Immature natural killer cell (primary cell): Measurements from ENCODE around the gene IGSF21. TPM values are rescaled to one million over a fixed set of nuclear protein-coding genes. Genes with fewer than 3 reads are reported as not detected.
A peak's percentile ranks its signal among the peaks of the same experiment; 100 is the strongest.

Source experiments
- DNase-seq, 3 donors: peaks; one replicate each; pipeline ENCODE4 v3.0.0; 2022; ENCODE audit warnings: mixed read lengths in 1 of 3
- H3K27ac Mint-ChIP-seq, 6 donors: one replicate each; pipeline ENCODE4 v1.8.0; 2020; ENCODE audit warnings: mixed read lengths in 6 of 6, mild to moderate bottlenecking in 5 of 6, inconsistent platforms in 4 of 6, moderate library complexity in 3 of 6
- H3K27me3 Mint-ChIP-seq, 3 donors: one replicate each; pipeline ENCODE4 v1.8.0; 2020 to 2021; ENCODE audit warnings: low read depth in 3 of 3, mild to moderate bottlenecking in 3 of 3, mixed read lengths in 3 of 3, moderate library complexity in 3 of 3, inconsistent platforms in 1 of 3
- H3K36me3 Mint-ChIP-seq, 3 donors: one replicate each; pipeline ENCODE4 v1.8.0; 2020; ENCODE audit warnings: mixed read lengths in 3 of 3, inconsistent platforms in 2 of 3, mild to moderate bottlenecking in 2 of 3
- H3K4me1 Mint-ChIP-seq, 2 donors: one replicate each; pipeline ENCODE4 v1.8.0; 2020; ENCODE audit warnings: inconsistent platforms in 2 of 2, mild to moderate bottlenecking in 2 of 2, mixed read lengths in 2 of 2, moderate library complexity in 1 of 2
- H3K4me3 Mint-ChIP-seq, 5 donors: one replicate each; pipeline ENCODE4 v1.8.0; 2020; ENCODE audit warnings: mild to moderate bottlenecking in 5 of 5, mixed read lengths in 5 of 5, inconsistent platforms in 3 of 5, moderate library complexity in 3 of 5
- H3K9me3 Mint-ChIP-seq, 6 donors: one replicate each; pipeline ENCODE4 v1.8.0; 2020; ENCODE audit warnings: mild to moderate bottlenecking in 6 of 6, mixed read lengths in 6 of 6, inconsistent platforms in 4 of 6, moderate library complexity in 3 of 6
- polyA plus RNA-seq, 3 donors: library from polyadenylated mRNA; unstranded; fragments of 300-500 nt; fragmentation: Illumina TruSeq; gene quantifications; one replicate each; pipeline ENCODE4 v1.2.3, GENCODE V29; 2021

Gene IGSF21
- polyA plus RNA-seq, result not detected

GRCh38 chr1:18107369-18108298, at the start of gene IGSF21:
Gene IGSF21 (plus strand): TSS chr1:18107798. CDS start chr1:18108129, 331 bp downstream.
- peaks cover 7 to 19% (median 18%) of the 10 kb centered on the region in 3 donors for H3K27me3 Mint-ChIP-seq
- peak within 1 kb of the TSS in 1 of 5 donors; percentile 54 for H3K4me3 Mint-ChIP-seq
- H3K4me1 Mint-ChIP-seq, result peaks cover 0 to 5% of the 10 kb centered on the region in 2 donors
- peaks cover 0 to 2% (median 0%) of the 10 kb centered on the region in 6 donors for H3K9me3 Mint-ChIP-seq
- DNase-seq, result no peak
- H3K36me3 Mint-ChIP-seq, result no peaks in the 10 kb centered on the region
- no peak within 1 kb of the TSS for H3K27ac Mint-ChIP-seq

GRCh38 chr1:18058206-18058921, 49.2 kb upstream of the IGSF21 start:
- no peaks in the 10 kb centered on the region for H3K4me1 Mint-ChIP-seq
- no peak for DNase-seq
- no peak overlapping the region for H3K4me3 Mint-ChIP-seq
- peaks cover 0 to 3% (median 0%) of the 10 kb centered on the region in 6 donors for H3K9me3 Mint-ChIP-seq
- no peak overlapping the region for H3K27ac Mint-ChIP-seq
- no peaks in the 10 kb centered on the region for H3K36me3 Mint-ChIP-seq
- peaks cover 3 to 6% (median 5%) of the 10 kb centered on the region in 3 donors for H3K27me3 Mint-ChIP-seq

- Mint-ChIP-seq H3K9me3 (peaks cover 0 to 3% (median 0%) of the 10 kb centered on the region in 6 donors), H3K36me3 (no peaks in the 10 kb centered on the region), H3K4me3 (no peak overlapping the region), H3K27ac (no peak overlapping the region), H3K4me1 (no peaks in the 10 kb centered on the region), H3K27me3 (peaks cover 4 to 10% (median 5%) of the 10 kb centered on the region in 3 donors)
- DNase-seq, result no peak
These were observed 48.5 kb upstream of the IGSF21 start for GRCh38 chr1:18058981-18059605.

DNA sequence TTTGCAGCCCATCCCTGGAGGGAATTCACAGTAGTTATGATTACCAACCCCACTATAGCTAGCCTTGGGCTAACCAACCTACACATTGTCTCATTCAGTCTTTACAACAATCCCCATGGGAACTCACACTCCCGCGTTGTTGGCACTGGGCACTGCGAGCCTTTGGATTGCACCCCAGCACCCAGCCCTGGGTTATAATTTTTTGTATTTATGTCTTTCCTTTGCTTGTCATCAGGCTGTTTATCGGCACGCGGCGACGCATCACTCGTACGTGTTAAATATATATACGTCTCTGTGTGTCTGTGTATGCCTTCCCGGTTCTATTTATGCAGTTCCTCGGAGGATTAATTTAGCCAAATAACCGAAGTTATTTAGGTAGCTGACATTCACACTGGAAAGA, 47.2 kb upstream of the IGSF21 start:
- Mint-ChIP-seq H3K9me3 (peaks cover 0 to 3% (median 0%) of the 10 kb centered on the region in 6 donors), H3K4me1 (no peaks in the 10 kb centered on the region), H3K36me3 (no peaks in the 10 kb centered on the region), H3K27ac (no peak overlapping the region), H3K27me3 (peaks cover 5 to 8% (median 6%) of the 10 kb centered on the region in 3 donors), H3K4me3 (no peak overlapping the region)
- DNase-seq, result no peak

- no peak overlapping the region for H3K4me3 Mint-ChIP-seq
- H3K36me3 Mint-ChIP-seq, result no peaks in the 10 kb centered on the region
- no peaks in the 10 kb centered on the region for H3K4me1 Mint-ChIP-seq
- no peak overlapping the region for H3K27ac Mint-ChIP-seq
- H3K9me3 Mint-ChIP-seq, result peaks cover 0 to 3% (median 0%) of the 10 kb centered on the region in 6 donors
- no peak for DNase-seq
- peaks cover 7 to 9% (median 8%) of the 10 kb centered on the region in 3 donors for H3K27me3 Mint-ChIP-seq
These were observed 45.4 kb upstream of the IGSF21 start for GRCh38 chr1:18062185-18062584.

- Mint-ChIP-seq H3K36me3 (no peaks in the 10 kb centered on the region), H3K27ac (no peak overlapping the region), H3K27me3 (peaks cover 5 to 8% (median 7%) of the 10 kb centered on the region in 3 donors), H3K4me1 (peaks cover 2 to 5% of the 10 kb centered on the region in 2 donors), H3K9me3 (peaks cover 0 to 3% (median 0%) of the 10 kb centered on the region in 6 donors), H3K4me3 (no peak overlapping the region)
- DNase-seq, result no peak
These were observed 43.1 kb upstream of the IGSF21 start for GRCh38 chr1:18064534-18064933.

- peaks cover 0 to 3% (median 0%) of the 10 kb centered on the region in 6 donors for H3K9me3 Mint-ChIP-seq
- no peaks in the 10 kb centered on the region for H3K36me3 Mint-ChIP-seq
These were observed 41.0 kb upstream of the IGSF21 start for GRCh38 chr1:18066576-18066975.

GRCh38 chr1:18069903-18070302, 37.7 kb upstream of the IGSF21 start:
- Mint-ChIP-seq H3K9me3 (no peaks in the 10 kb centered on the region), H3K27me3 (peaks cover 4 to 7% (median 6%) of the 10 kb centered on the region in 3 donors), H3K4me1 (peaks cover 2 to 5% of the 10 kb centered on the region in 2 donors), H3K4me3 (no peak overlapping the region), H3K36me3 (no peaks in the 10 kb centered on the region), H3K27ac (no peak overlapping the region)
- DNase-seq, result no peak

More at GRCh38 chr1:18066576-18066975, 41.0 kb upstream of the IGSF21 start:
- DNase-seq, result no peak
- H3K27me3 Mint-ChIP-seq, result peaks cover 5 to 8% (median 6%) of the 10 kb centered on the region in 3 donors
- H3K4me3 Mint-ChIP-seq, result no peak overlapping the region
- H3K4me1 Mint-ChIP-seq, result peaks cover 2 to 5% of the 10 kb centered on the region in 2 donors
- no peak overlapping the region for H3K27ac Mint-ChIP-seq

DNA sequence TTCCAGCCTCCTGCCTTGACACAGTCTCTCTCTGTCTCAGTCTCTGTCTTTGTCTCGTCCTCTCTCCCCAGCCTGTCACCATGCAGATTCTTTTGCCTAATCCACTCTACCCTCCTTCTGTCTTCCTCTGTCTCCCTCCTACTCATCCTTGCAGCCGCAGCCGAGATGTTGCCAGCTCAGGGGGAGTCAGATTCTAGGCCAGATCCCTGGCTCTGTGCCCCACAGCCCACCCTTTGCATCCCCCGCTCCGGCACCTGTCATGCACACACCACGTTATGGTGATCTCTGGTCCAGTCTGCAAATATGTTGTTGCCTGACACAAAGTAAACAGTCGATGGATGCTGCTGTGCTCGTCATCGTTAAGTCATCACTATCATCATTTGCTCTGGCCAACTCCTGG, 35.5 kb upstream of the IGSF21 start:
- no peaks in the 10 kb centered on the region for H3K9me3 Mint-ChIP-seq
- no peak for DNase-seq
- H3K27ac Mint-ChIP-seq, result no peak overlapping the region
- H3K4me3 Mint-ChIP-seq, result no peak overlapping the region
- no peaks in the 10 kb centered on the region for H3K36me3 Mint-ChIP-seq
- H3K27me3 Mint-ChIP-seq, result peaks cover 2 to 4% (median 3%) of the 10 kb centered on the region in 3 donors
- H3K4me1 Mint-ChIP-seq, result peaks cover 2 to 5% of the 10 kb centered on the region in 2 donors

DNA sequence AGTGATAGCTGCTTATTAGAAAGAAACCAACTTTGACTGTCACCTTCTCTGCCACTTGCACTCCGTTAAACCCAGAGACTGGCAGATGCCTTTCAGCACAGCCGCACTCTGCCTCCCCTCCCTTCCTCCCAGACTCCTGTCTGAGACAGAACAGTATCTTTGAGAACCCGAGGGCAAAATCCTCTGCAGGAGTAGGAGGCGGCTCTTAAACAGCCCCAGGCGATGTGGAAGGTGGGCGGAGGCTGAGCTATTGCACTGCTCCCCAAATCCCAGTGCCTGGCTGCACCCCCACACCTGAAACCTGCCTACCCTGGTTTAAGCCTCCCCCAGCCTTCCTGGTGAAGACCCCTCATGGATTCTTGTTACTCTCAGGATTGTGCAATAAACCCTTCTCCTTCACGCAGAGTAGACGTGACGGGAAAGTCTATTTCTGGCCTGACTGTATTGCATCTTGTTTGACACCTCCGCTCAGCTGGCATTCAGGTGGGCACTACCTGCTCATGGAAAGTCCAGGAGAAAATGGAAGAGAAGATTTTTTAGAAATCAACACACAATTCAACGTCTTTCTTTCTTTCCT, 34.4 kb upstream of the IGSF21 start:
- Mint-ChIP-seq H3K36me3 (no peaks in the 10 kb centered on the region), H3K27ac (no peak overlapping the region), H3K4me3 (no peak overlapping the region), H3K4me1 (peaks cover 0 to under 1% of the 10 kb centered on the region in 2 donors), H3K9me3 (no peaks in the 10 kb centered on the region), H3K27me3 (peaks cover 2 to 4% (median 4%) of the 10 kb centered on the region in 3 donors)
- DNase-seq, result no peak

GRCh38 chr1:18077657-18078215, 29.9 kb upstream of the IGSF21 start:
- H3K4me3 Mint-ChIP-seq, result no peak overlapping the region
- H3K27ac Mint-ChIP-seq, result no peak overlapping the region
- no peaks in the 10 kb centered on the region for H3K9me3 Mint-ChIP-seq
- no peaks in the 10 kb centered on the region for H3K36me3 Mint-ChIP-seq
- H3K4me1 Mint-ChIP-seq, result no peaks in the 10 kb centered on the region
- peaks cover 2 to 11% (median 6%) of the 10 kb centered on the region in 3 donors for H3K27me3 Mint-ChIP-seq
- DNase-seq, result no peak

- Mint-ChIP-seq H3K36me3 (no peaks in the 10 kb centered on the region), H3K4me1 (no peaks in the 10 kb centered on the region), H3K27ac (no peak overlapping the region), H3K4me3 (no peak overlapping the region), H3K9me3 (no peaks in the 10 kb centered on the region), H3K27me3 (peaks cover 2 to 9% (median 8%) of the 10 kb centered on the region in 3 donors)
- DNase-seq, result no peak
These were observed 27.5 kb upstream of the IGSF21 start for GRCh38 chr1:18079941-18080735.
